AG04449 (cell line): ENCODE data around the gene NEBL.

Experiments used
- CTCF ChIA-PET: fragments of 350-600 bp; formaldehyde crosslinking; extraction: SDS; loops from one replicate; lab custom pipeline; 2021; ENCODE audit warnings: antibody characterized with exemption; lab: Yijun Ruan, JAX
- POLR2A ChIA-PET: fragments of 400-600, 350-600 bp; formaldehyde crosslinking; extraction: SDS; loops from one replicate; lab custom pipeline; 2020; ENCODE audit warnings: antibody characterized with exemption, inconsistent platforms; lab: Yijun Ruan, JAX
- DNase-seq: peaks from one replicate; pipeline ENCODE4 v3.0.0-alpha.2; 2010; ENCODE audit warnings: low read depth, low spot score
- H3K4me3 ChIP-seq: 2 replicates; pipeline ENCODE4 v1.5.1; 2011; ENCODE audit warnings: low read depth, mild to moderate bottlenecking, control low read depth, low read length
- CTCF ChIP-seq: IDR thresholded peaks from one replicate; pipeline ENCODE4 v1.5.1; 2011; ENCODE audit warnings: mild to moderate bottlenecking, moderate library complexity, low read length, control low read depth, inconsistent platforms; ENCODE audit not compliant: insufficient read depth; ENCODE audit errors: missing control alignments

NEBL gene

GRCh38 chr10:20742737-20743541 is 154.2 kb downstream of the NEBL start:
- ChIA-PET CTCF (no interaction called here), POLR2A (no interaction called here)

GRCh38 chr10:20740120-20740519 is 157.0 kb downstream of the NEBL start:
- no peak for DNase-seq
- no peak for TF ChIP-seq CTCF
- ChIA-PET POLR2A (no interaction called here), CTCF (no interaction called here)
- no peak overlapping the region for H3K4me3 ChIP-seq

More at GRCh38 chr10:20742737-20743541, 154.2 kb downstream of the NEBL start:
- H3K4me3 ChIP-seq = no peak overlapping the region
- no peak for TF ChIP-seq CTCF
- no peak for DNase-seq

GRCh38 chr10:20737107-20737506 is 160.0 kb downstream of the NEBL start:
- no peak for DNase-seq
- no peak overlapping the region for H3K4me3 ChIP-seq
- ChIA-PET POLR2A (no interaction called here), CTCF (no interaction called here)
- TF ChIP-seq CTCF = no peak
